Measurements from ENCODE around the gene LAMB3.

GRCh38 chr1:209617755-209618154 lies 34.5 kb downstream of the LAMB3 start:
- TF ChIP-seq POLR2AphosphoS5 (IDR thresholded peaks at IDR 0.05; ENCODE audit: low read length) (no peak), TBL1XR1 (IDR thresholded peaks at IDR 0.05; ENCODE audit: low read depth, low read length) (no peak), EZH2 (IDR thresholded peaks at IDR 0.05; ENCODE audit: borderline replicate concordance, control insufficient read depth, low read depth, low read length) (no peak), EP300 (IDR thresholded peaks at IDR 0.05; ENCODE audit: borderline replicate concordance in 1 of 2, control insufficient read depth in 1 of 2, low read depth in 2 of 2, low read length in 2 of 2) (no peak), RAD21 (IDR thresholded peaks at IDR 0.05; ENCODE audit: insufficient read depth, low read depth, low read length) (no peak), YY1 (IDR thresholded peaks at IDR 0.05; ENCODE audit: low read depth, low read length) (no peak), MXI1 (IDR thresholded peaks at IDR 0.05; ENCODE audit: low read depth, low read length) (no peak), ASH2L (IDR thresholded peaks at IDR 0.05; ENCODE audit: borderline replicate concordance, low read depth) (no peak)
- TF ChIP-seq, protein P1, sequence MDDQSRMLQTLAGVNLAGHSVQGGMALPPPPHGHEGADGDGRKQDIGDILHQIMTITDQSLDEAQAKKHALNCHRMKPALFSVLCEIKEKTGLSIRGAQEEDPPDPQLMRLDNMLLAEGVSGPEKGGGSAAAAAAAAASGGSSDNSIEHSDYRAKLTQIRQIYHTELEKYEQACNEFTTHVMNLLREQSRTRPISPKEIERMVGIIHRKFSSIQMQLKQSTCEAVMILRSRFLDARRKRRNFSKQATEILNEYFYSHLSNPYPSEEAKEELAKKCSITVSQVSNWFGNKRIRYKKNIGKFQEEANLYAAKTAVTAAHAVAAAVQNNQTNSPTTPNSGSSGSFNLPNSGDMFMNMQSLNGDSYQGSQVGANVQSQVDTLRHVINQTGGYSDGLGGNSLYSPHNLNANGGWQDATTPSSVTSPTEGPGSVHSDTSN (IDR thresholded peaks at IDR 0.05; ENCODE audit: insufficient replicate concordance, low read depth, low read length), result no peak
- TF ChIP-seq, protein P2, sequence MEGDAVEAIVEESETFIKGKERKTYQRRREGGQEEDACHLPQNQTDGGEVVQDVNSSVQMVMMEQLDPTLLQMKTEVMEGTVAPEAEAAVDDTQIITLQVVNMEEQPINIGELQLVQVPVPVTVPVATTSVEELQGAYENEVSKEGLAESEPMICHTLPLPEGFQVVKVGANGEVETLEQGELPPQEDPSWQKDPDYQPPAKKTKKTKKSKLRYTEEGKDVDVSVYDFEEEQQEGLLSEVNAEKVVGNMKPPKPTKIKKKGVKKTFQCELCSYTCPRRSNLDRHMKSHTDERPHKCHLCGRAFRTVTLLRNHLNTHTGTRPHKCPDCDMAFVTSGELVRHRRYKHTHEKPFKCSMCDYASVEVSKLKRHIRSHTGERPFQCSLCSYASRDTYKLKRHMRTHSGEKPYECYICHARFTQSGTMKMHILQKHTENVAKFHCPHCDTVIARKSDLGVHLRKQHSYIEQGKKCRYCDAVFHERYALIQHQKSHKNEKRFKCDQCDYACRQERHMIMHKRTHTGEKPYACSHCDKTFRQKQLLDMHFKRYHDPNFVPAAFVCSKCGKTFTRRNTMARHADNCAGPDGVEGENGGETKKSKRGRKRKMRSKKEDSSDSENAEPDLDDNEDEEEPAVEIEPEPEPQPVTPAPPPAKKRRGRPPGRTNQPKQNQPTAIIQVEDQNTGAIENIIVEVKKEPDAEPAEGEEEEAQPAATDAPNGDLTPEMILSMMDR (IDR thresholded peaks at IDR 0.05 in 2 of 3, conservative IDR thresholded peaks at IDR 0.05 in 1 of 3; ENCODE audit: control insufficient read depth in 2 of 3, extremely low read depth in 1 of 3, insufficient read depth in 1 of 3, low read depth in 3 of 3, low read length in 3 of 3), result no peak
